GM18502 (cell line): ENCODE data around the gene NEXMIF.
"Not testable (repeated sequence)": the region's sequence is repeated elsewhere in the genome, so short reads cannot be mapped to it uniquely, and the experiment has no call there.

ENCODE experiments used
- ATAC-seq: cut with Tn5 transposase; IDR thresholded peaks from one replicate; pipeline ENCODE4 v1.9.1; 2021; ENCODE audit warnings: mild to moderate bottlenecking; ENCODE audit not compliant: unreplicated experiment, poor library complexity

NEXMIF gene

GRCh38 chrX:74925225-74926088 is at the start of gene NEXMIF:
Gene NEXMIF, minus strand, starts transcription at chrX:74925452.
- ATAC-seq, result peak; percentile 66

GRCh38 chrX:74961962-74962361 is 36.7 kb upstream of the NEXMIF start:
- not testable (repeated sequence) for ATAC-seq

- no peak for ATAC-seq
Observed at GRCh38 chrX:74949717-74950116, 24.5 kb upstream of the NEXMIF start.

- ATAC-seq, result no peak
Observed at GRCh38 chrX:74940414-74940813, 15.2 kb upstream of the NEXMIF start.

- no peak for ATAC-seq
Observed at GRCh38 chrX:74931214-74931613, 6.0 kb upstream of the NEXMIF start.

- peak; percentile 60 for ATAC-seq
Observed at GRCh38 chrX:74924449-74925224, 615 bp downstream of the NEXMIF start.

- no peak for ATAC-seq
Observed at GRCh38 chrX:74923942-74924448, 1.3 kb downstream of the NEXMIF start.

- ATAC-seq, result peak; percentile 81
Observed at GRCh38 chrX:74922922-74923543, 2.2 kb downstream of the NEXMIF start.

GRCh38 chrX:74911494-74911893 is 13.8 kb downstream of the NEXMIF start:
- peak; percentile 81 for ATAC-seq

- no peak for ATAC-seq
Observed at GRCh38 chrX:74906417-74906816, 18.8 kb downstream of the NEXMIF start.

- ATAC-seq, result no peak
Observed at GRCh38 chrX:74902806-74903205, 22.4 kb downstream of the NEXMIF start.

GRCh38 chrX:74892561-74892960 is 32.7 kb downstream of the NEXMIF start:
- ATAC-seq, result no peak

- ATAC-seq, result peak; percentile 84
Observed at GRCh38 chrX:74890676-74891430, 34.4 kb downstream of the NEXMIF start.

- ATAC-seq, result not testable (repeated sequence)
Observed at GRCh38 chrX:74882383-74882782, 42.9 kb downstream of the NEXMIF start.

- no peak for ATAC-seq
Observed at GRCh38 chrX:74865725-74866124, 59.5 kb downstream of the NEXMIF start.

GRCh38 chrX:74853255-74853654 is 72.0 kb downstream of the NEXMIF start:
- no peak for ATAC-seq

- ATAC-seq, result no peak
Observed at GRCh38 chrX:74835566-74835965, 89.7 kb downstream of the NEXMIF start.

GRCh38 chrX:74819797-74820196 is 105.5 kb downstream of the NEXMIF start:
- ATAC-seq, result not testable (repeated sequence)

- no peak for ATAC-seq
Observed at GRCh38 chrX:74814681-74815080, 110.6 kb downstream of the NEXMIF start.

- no peak for ATAC-seq
Observed at GRCh38 chrX:74804574-74804973, 120.7 kb downstream of the NEXMIF start.
